ENCODE measurements around the gene HNRNPA1L2. TPM values are rescaled to one million over a fixed set of nuclear protein-coding genes. Genes with fewer than 3 reads are reported as not detected.
"Not testable (repeated sequence)": the region's sequence is repeated elsewhere in the genome, so short reads cannot be mapped to it uniquely, and the experiment has no call there.

The HNRNPA1L2 gene
- polyA plus RNA-seq (2012; rRNA removed), result 4.5 and 6.7 TPM in 2 replicates
- 7.5 and 12.5 TPM in 2 replicates for polyA plus RNA-seq (2012; cell fraction: cytosol; rRNA removed)
- polyA plus RNA-seq (2012; cell fraction: nucleus; rRNA removed), result 8.0 and 9.2 TPM in 2 replicates

DNA sequence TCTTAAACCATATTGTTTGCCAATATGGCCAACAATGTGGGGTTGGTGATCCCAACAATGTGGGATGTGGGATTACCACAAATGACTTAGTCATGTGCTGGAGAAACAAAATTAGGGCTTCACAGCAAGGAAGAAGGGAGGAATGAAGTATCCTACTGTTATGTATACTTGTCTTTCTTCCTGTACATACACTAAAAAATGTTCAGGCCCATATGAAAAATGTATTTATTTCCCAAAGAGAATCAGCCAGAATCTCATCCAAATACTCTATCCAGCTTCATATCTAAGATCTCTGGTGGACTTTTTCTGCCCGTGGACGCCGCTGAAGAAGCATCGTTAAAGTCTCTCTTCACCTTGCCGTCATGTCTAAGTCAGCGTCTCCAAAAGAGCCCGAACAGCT, at the start of gene HNRNPA1L2:
Gene HNRNPA1L2, plus strand, starts transcription at position 301 of the 400 bp plus-strand sequence. Its CDS starts 62 bp downstream, at position 363.
- Histone ChIP-seq H3K9ac (no peak within 1 kb of the TSS), H2AFZ (ENCODE audit: low read depth) (no peak within 1 kb of the TSS), H3K79me2 (ENCODE audit: insufficient read depth) (no peaks in the 10 kb centered on the region), H3K36me3 (replicated peaks in 1 of 2; ENCODE audit: control insufficient read depth in 1 of 2, insufficient read depth in 2 of 2, low read length in 1 of 2) (peaks cover 12 to 30% of the 10 kb centered on the region in 2 experiments), H4K20me1 (ENCODE audit: insufficient read depth) (no peaks in the 10 kb centered on the region), H3K4me3 (ENCODE audit: low read depth in 2 of 2, low read length in 1 of 2) (no peak within 1 kb of the TSS), H3K27me3 (ENCODE audit: insufficient read depth) (no peaks in the 10 kb centered on the region), H3K27ac (ENCODE audit: low read depth in 2 of 2, low read length in 1 of 2) (no peak within 1 kb of the TSS), H3K4me2 (no peak within 1 kb of the TSS), H3K9me3 (no peaks in the 10 kb centered on the region), H3K4me1 (ENCODE audit: control insufficient read depth in 1 of 2, insufficient read depth in 2 of 2, low read depth in 1 of 2, low read length in 1 of 2) (no peaks in the 10 kb centered on the region), H3F3A (replicated peaks; ENCODE audit: insufficient read depth) (peaks cover under 1% of the 10 kb centered on the region), H3K9me2 (no peaks in the 10 kb centered on the region)
- no peak for DNase-seq
- 96% methylated on average over 7 of the region's 7 CpGs for WGBS (ENCODE audit: low lambda C conversion rate)
- ChIA-PET POLR2A (interaction anchor here (1.3 kb wide), 1 partner anchor 10 kb away, joined by 4 read pairs; no protein-coding TSS in a partner anchor), CTCF (no interaction called here)
- TF ChIP-seq JUND (IDR thresholded peaks at IDR 0.05) (no peak), RFX5 (IDR thresholded peaks at IDR 0.05; ENCODE audit: low read length) (no peak), GABPA (IDR thresholded peaks at IDR 0.05; ENCODE audit: low read depth) (no peak), SIN3A (IDR thresholded peaks at IDR 0.05; ENCODE audit: borderline replicate concordance, low read depth, low read length) (no peak), POLR2AphosphoS5 (IDR thresholded peaks at IDR 0.05; ENCODE audit: low read depth, low read length) (no peak), FOSL2 (IDR thresholded peaks at IDR 0.05; ENCODE audit: borderline replicate concordance, low read depth) (no peak), FOXM1 (IDR thresholded peaks at IDR 0.05; ENCODE audit: low read depth) (no peak), CHD2 (IDR thresholded peaks at IDR 0.05; ENCODE audit: low read length, partially characterized antibody) (no peak), EP300 (IDR thresholded peaks at IDR 0.05; ENCODE audit: borderline replicate concordance in 1 of 2, low read depth in 1 of 2, low read length in 1 of 2) (no peak), NFIC (IDR thresholded peaks at IDR 0.05; ENCODE audit: borderline replicate concordance) (no peak), NRF1 (IDR thresholded peaks at IDR 0.05; ENCODE audit: low read depth, low read length) (no peak), RAD21 (IDR thresholded peaks at IDR 0.05; ENCODE audit: low read length) (no peak), MEF2A (IDR thresholded peaks at IDR 0.05; ENCODE audit: borderline replicate concordance, low read depth) (no peak)
- TF ChIP-seq, protein P1, sequence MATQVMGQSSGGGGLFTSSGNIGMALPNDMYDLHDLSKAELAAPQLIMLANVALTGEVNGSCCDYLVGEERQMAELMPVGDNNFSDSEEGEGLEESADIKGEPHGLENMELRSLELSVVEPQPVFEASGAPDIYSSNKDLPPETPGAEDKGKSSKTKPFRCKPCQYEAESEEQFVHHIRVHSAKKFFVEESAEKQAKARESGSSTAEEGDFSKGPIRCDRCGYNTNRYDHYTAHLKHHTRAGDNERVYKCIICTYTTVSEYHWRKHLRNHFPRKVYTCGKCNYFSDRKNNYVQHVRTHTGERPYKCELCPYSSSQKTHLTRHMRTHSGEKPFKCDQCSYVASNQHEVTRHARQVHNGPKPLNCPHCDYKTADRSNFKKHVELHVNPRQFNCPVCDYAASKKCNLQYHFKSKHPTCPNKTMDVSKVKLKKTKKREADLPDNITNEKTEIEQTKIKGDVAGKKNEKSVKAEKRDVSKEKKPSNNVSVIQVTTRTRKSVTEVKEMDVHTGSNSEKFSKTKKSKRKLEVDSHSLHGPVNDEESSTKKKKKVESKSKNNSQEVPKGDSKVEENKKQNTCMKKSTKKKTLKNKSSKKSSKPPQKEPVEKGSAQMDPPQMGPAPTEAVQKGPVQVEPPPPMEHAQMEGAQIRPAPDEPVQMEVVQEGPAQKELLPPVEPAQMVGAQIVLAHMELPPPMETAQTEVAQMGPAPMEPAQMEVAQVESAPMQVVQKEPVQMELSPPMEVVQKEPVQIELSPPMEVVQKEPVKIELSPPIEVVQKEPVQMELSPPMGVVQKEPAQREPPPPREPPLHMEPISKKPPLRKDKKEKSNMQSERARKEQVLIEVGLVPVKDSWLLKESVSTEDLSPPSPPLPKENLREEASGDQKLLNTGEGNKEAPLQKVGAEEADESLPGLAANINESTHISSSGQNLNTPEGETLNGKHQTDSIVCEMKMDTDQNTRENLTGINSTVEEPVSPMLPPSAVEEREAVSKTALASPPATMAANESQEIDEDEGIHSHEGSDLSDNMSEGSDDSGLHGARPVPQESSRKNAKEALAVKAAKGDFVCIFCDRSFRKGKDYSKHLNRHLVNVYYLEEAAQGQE (IDR thresholded peaks at IDR 0.05; ENCODE audit: low read depth, low read length), result no peak
- TF ChIP-seq, protein P2, sequence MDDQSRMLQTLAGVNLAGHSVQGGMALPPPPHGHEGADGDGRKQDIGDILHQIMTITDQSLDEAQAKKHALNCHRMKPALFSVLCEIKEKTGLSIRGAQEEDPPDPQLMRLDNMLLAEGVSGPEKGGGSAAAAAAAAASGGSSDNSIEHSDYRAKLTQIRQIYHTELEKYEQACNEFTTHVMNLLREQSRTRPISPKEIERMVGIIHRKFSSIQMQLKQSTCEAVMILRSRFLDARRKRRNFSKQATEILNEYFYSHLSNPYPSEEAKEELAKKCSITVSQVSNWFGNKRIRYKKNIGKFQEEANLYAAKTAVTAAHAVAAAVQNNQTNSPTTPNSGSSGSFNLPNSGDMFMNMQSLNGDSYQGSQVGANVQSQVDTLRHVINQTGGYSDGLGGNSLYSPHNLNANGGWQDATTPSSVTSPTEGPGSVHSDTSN (IDR thresholded peaks at IDR 0.05), result no peak

DNA sequence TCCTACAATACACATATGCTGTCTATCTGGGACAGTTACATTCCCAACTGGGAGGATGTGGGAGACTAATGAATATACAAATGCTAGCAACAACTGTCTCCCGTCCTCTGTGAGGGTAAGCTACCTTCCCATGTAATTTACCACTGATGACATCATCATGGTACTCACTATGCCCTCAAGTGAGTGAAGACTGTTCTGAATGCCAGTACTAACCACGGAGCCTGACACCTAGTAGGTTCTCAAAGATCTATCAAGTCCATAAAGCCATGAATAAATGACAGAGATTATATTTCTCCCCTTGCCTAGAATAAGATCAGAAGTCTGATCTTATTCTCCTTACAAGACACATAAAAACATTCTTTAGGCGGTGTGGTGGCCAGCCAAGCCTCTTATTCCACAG, 49.1 kb upstream of the HNRNPA1L2 start:
- H3K4me3 ChIP-seq (ENCODE audit: low read depth in 2 of 2, low read length in 1 of 2); H3K4me2 ChIP-seq; H3K9ac ChIP-seq; H3F3A ChIP-seq (replicated peaks; ENCODE audit: insufficient read depth); H2AFZ ChIP-seq (ENCODE audit: low read depth); H3K27me3 ChIP-seq (ENCODE audit: insufficient read depth); DNase-seq; H3K79me2 ChIP-seq (ENCODE audit: insufficient read depth); H3K4me1 ChIP-seq (ENCODE audit: control insufficient read depth in 1 of 2, insufficient read depth in 2 of 2, low read depth in 1 of 2, low read length in 1 of 2); H3K9me3 ChIP-seq; CTCF ChIA-PET; H3K9me2 ChIP-seq; H3K36me3 ChIP-seq (replicated peaks in 1 of 2; ENCODE audit: control insufficient read depth in 1 of 2, insufficient read depth in 2 of 2, low read length in 1 of 2); H3K27ac ChIP-seq (ENCODE audit: low read depth in 2 of 2, low read length in 1 of 2); POLR2A ChIA-PET; H4K20me1 ChIP-seq (ENCODE audit: insufficient read depth): not testable (repeated sequence)
- 41% methylated on average over 3 of the region's 3 CpGs for WGBS (ENCODE audit: low lambda C conversion rate)

DNA sequence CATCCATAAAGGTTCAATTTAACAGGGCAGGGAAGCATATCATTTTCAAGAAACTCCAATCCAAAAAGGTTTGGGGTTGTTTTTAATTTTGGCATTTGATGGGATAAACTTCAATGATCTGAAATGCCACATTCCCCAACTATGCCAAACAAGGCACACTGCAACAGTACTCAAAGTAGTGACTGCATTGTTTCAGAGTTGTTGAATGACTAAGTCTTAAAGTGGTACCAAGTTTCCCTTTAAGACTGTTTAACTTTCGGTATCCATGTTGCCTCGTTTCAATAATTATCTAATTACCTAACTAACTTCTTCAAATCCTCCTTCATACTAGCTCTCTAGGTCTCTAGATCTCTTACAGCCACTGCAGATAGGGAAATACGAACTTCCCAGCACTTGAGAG, 48.4 kb upstream of the HNRNPA1L2 start:
- H2AFZ ChIP-seq (ENCODE audit: low read depth); DNase-seq; H3K79me2 ChIP-seq (ENCODE audit: insufficient read depth); H3K4me1 ChIP-seq (ENCODE audit: control insufficient read depth in 1 of 2, insufficient read depth in 2 of 2, low read depth in 1 of 2, low read length in 1 of 2); H3K9me3 ChIP-seq; H3K27ac ChIP-seq (ENCODE audit: low read depth in 2 of 2, low read length in 1 of 2); H4K20me1 ChIP-seq (ENCODE audit: insufficient read depth); CTCF ChIA-PET; H3K4me3 ChIP-seq (ENCODE audit: low read depth in 2 of 2, low read length in 1 of 2); H3K4me2 ChIP-seq; H3K36me3 ChIP-seq (replicated peaks in 1 of 2; ENCODE audit: control insufficient read depth in 1 of 2, insufficient read depth in 2 of 2, low read length in 1 of 2); H3K9me2 ChIP-seq; H3K9ac ChIP-seq; H3K27me3 ChIP-seq (ENCODE audit: insufficient read depth); H3F3A ChIP-seq (replicated peaks; ENCODE audit: insufficient read depth); POLR2A ChIA-PET: not testable (repeated sequence)
- 31% methylated on average over 3 of the region's 3 CpGs for WGBS (ENCODE audit: low lambda C conversion rate)

DNA sequence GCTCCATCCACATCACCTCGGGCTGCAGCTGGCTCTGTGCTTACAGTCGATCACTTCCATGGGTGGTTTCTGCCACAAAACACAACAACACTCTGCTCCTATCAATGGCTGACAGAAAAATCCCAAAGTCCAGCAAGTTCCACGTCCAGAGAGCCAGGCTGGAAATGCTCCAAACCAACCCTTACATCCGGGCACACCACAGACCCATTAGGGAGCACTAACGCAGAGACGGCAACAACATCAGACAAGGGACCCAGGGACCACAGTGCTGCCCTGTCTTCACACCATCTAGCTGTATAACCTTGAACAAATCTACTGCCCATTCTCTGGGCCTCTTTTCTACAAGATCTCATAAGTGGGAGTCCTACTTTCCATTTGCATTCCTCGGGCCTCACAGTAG, 47.9 kb upstream of the HNRNPA1L2 start:
- WGBS (ENCODE audit: low lambda C conversion rate), result 60% methylated on average over 7 of the region's 7 CpGs
- CTCF ChIA-PET; DNase-seq; POLR2A ChIA-PET; H3K9me3 ChIP-seq; H2AFZ ChIP-seq (ENCODE audit: low read depth); H3K4me1 ChIP-seq (ENCODE audit: control insufficient read depth in 1 of 2, insufficient read depth in 2 of 2, low read depth in 1 of 2, low read length in 1 of 2); H3K4me3 ChIP-seq (ENCODE audit: low read depth in 2 of 2, low read length in 1 of 2); H3K9me2 ChIP-seq; H4K20me1 ChIP-seq (ENCODE audit: insufficient read depth); H3F3A ChIP-seq (replicated peaks; ENCODE audit: insufficient read depth); H3K27ac ChIP-seq (ENCODE audit: low read depth in 2 of 2, low read length in 1 of 2); H3K9ac ChIP-seq; H3K79me2 ChIP-seq (ENCODE audit: insufficient read depth); H3K27me3 ChIP-seq (ENCODE audit: insufficient read depth); H3K36me3 ChIP-seq (replicated peaks in 1 of 2; ENCODE audit: control insufficient read depth in 1 of 2, insufficient read depth in 2 of 2, low read length in 1 of 2); H3K4me2 ChIP-seq: not testable (repeated sequence)
